ENCODE results near the gene EFHC1. TPM values are rescaled to one million over a fixed set of nuclear protein-coding genes. Genes with fewer than 3 reads are reported as not detected.

The EFHC1 gene
- polyA plus RNA-seq, 1 donor (not counting 4 experiments of a cell fraction or from before 2014, with no cell fraction given) = 20.5 TPM

GRCh38 chr6:52499681-52500236, 79.6 kb downstream of the EFHC1 start:
- Histone ChIP-seq H3K36me3 (ENCODE audit: control insufficient read depth in 2 of 2, extremely low read depth in 1 of 2, insufficient read depth in 2 of 2, low read length in 2 of 2) (peaks cover 0 to 6% of the 10 kb centered on the region in 2 experiments), H3K9ac (ENCODE audit: control insufficient read depth, extremely low read depth, insufficient read depth, low read length) (no peak overlapping the region), H3K9me1 (ENCODE audit: control insufficient read depth, extremely low read depth, insufficient read depth, low read length) (no peaks in the 10 kb centered on the region), H3K4me3 (ENCODE audit: control insufficient read depth in 2 of 3, extremely low read depth in 1 of 3, insufficient read depth in 2 of 3, low read depth in 1 of 3, low read length in 3 of 3) (peak overlapping the region in 1 of 3 experiments; percentile 19), H3K79me2 (ENCODE audit: control insufficient read depth, insufficient read depth, low read length) (no peaks in the 10 kb centered on the region), H4K20me1 (ENCODE audit: control insufficient read depth, extremely low read depth, insufficient read depth, low read length) (no peaks in the 10 kb centered on the region), H3K9me3 (ENCODE audit: control insufficient read depth, low read depth, low read length) (no peaks in the 10 kb centered on the region), H3K27ac (ENCODE audit: control insufficient read depth, insufficient read depth, low read length) (peak overlapping the region; percentile 19), H2AFZ (ENCODE audit: control insufficient read depth, low read length) (no peak overlapping the region), H3K27me3 (ENCODE audit: control insufficient read depth, extremely low read depth, insufficient read depth, low read length) (no peaks in the 10 kb centered on the region), H3K4me1 (ENCODE audit: control insufficient read depth, extremely low read depth, insufficient read depth, low read length) (peaks cover 38% of the 10 kb centered on the region), H3K4me2 (ENCODE audit: control insufficient read depth, extremely low read depth, insufficient read depth, low read depth, low read length) (peak overlapping the region; percentile 61)
- FAIRE-seq = no peak
- dilution Hi-C loops (cut with MboI; ENCODE audit: extremely low pct_ligation_motif_present, low sequenced_read_pairs) = no loop called here
- no peak for DNase-seq (ENCODE audit: low read depth, low spot score)
- no peak for TF ChIP-seq CTCF (optimal IDR thresholded peaks at IDR 0.05 in 1 of 3, IDR thresholded peaks at IDR 0.05 in 1 of 3, conservative IDR thresholded peaks at IDR 0.05 in 1 of 3; ENCODE audit: extremely low read depth in 1 of 3, insufficient read depth in 2 of 3, low read length in 3 of 3)
- no peak for TF ChIP-seq EZH2 (IDR thresholded peaks at IDR 0.05; ENCODE audit: low read length)

GRCh38 chr6:52500238-52501129, 80.3 kb downstream of the EFHC1 start:
- Histone ChIP-seq H3K4me2 (ENCODE audit: control insufficient read depth, extremely low read depth, insufficient read depth, low read depth, low read length) (no peak overlapping the region), H3K79me2 (ENCODE audit: control insufficient read depth, insufficient read depth, low read length) (no peaks in the 10 kb centered on the region), H3K27me3 (ENCODE audit: control insufficient read depth, extremely low read depth, insufficient read depth, low read length) (no peaks in the 10 kb centered on the region), H3K4me1 (ENCODE audit: control insufficient read depth, extremely low read depth, insufficient read depth, low read length) (peaks cover 43% of the 10 kb centered on the region), H3K36me3 (ENCODE audit: control insufficient read depth in 2 of 2, extremely low read depth in 1 of 2, insufficient read depth in 2 of 2, low read length in 2 of 2) (peaks cover 0 to 11% of the 10 kb centered on the region in 2 experiments), H3K27ac (ENCODE audit: control insufficient read depth, insufficient read depth, low read length) (no peak overlapping the region), H3K9ac (ENCODE audit: control insufficient read depth, extremely low read depth, insufficient read depth, low read length) (no peak overlapping the region), H4K20me1 (ENCODE audit: control insufficient read depth, extremely low read depth, insufficient read depth, low read length) (no peaks in the 10 kb centered on the region), H3K9me3 (ENCODE audit: control insufficient read depth, low read depth, low read length) (no peaks in the 10 kb centered on the region), H3K4me3 (ENCODE audit: control insufficient read depth in 2 of 3, extremely low read depth in 1 of 3, insufficient read depth in 2 of 3, low read depth in 1 of 3, low read length in 3 of 3) (no peak overlapping the region), H3K9me1 (ENCODE audit: control insufficient read depth, extremely low read depth, insufficient read depth, low read length) (no peaks in the 10 kb centered on the region), H2AFZ (ENCODE audit: control insufficient read depth, low read length) (no peak overlapping the region)
- no peak for TF ChIP-seq CTCF (optimal IDR thresholded peaks at IDR 0.05 in 1 of 3, IDR thresholded peaks at IDR 0.05 in 1 of 3, conservative IDR thresholded peaks at IDR 0.05 in 1 of 3; ENCODE audit: extremely low read depth in 1 of 3, insufficient read depth in 2 of 3, low read length in 3 of 3)
- DNase-seq (ENCODE audit: low read depth, low spot score) = no peak
- dilution Hi-C loops (cut with MboI; ENCODE audit: extremely low pct_ligation_motif_present, low sequenced_read_pairs) = no loop called here
- FAIRE-seq = no peak

Data from keratinocyte (primary cell).